HepG2 (cell line): Measurements from ENCODE around the gene HOXA11. TPM values are rescaled to one million over a fixed set of nuclear protein-coding genes. Genes with fewer than 3 reads are reported as not detected.

ENCODE experiments used
- BRCA1 ChIP-seq: sonication (generic); formaldehyde crosslinking; IDR thresholded peaks from 2 replicates; pipeline ENCODE4 v1.4.0; 2020; ENCODE audit warnings: missing genetic modification reagents
- CCDC6 ChIP-seq: sonication (generic); formaldehyde crosslinking; IDR thresholded peaks from 2 replicates; pipeline ENCODE4 v1.8.1; 2022; ENCODE audit warnings: mild to moderate bottlenecking, missing genetic modification reagents, moderate library complexity
- HMG20A ChIP-seq: IDR thresholded peaks from 2 replicates; pipeline ENCODE4 v1.6.1; 2016; ENCODE audit warnings: borderline replicate concordance
- KLF16 ChIP-seq, 2 experiments: sonication (generic) in 1 of 2; formaldehyde crosslinking in 1 of 2; IDR thresholded peaks; 2 replicates each; pipeline versions ENCODE4 v1.6.1 to v1.8.0; 2016 to 2023; ENCODE audit warnings: missing genetic modification reagents in 2 of 2, missing compliant biosample characterization in 1 of 2
- MIER2 ChIP-seq: IDR thresholded peaks from 2 replicates; pipeline ENCODE4 v1.6.1; 2016; ENCODE audit warnings: missing biosample characterization, missing genetic modification reagents
- PRPF4 ChIP-seq: fragments of 200-400 bp; formaldehyde crosslinking; IDR thresholded peaks from 2 replicates; pipeline ENCODE4 v1.6.1; 2016; ENCODE audit warnings: low read length, low read depth; ENCODE audit not compliant: poor library complexity, severe bottlenecking
- SP5 ChIP-seq: IDR thresholded peaks from 2 replicates; pipeline ENCODE4 v1.6.1; 2016; ENCODE audit warnings: low read depth, borderline replicate concordance
- SRSF9 ChIP-seq: fragments of 200-400 bp; formaldehyde crosslinking; IDR thresholded peaks from 2 replicates; pipeline ENCODE4 v1.6.1; 2018; ENCODE audit warnings: borderline replicate concordance, mild to moderate bottlenecking, low read depth, low read length; ENCODE audit not compliant: insufficient read depth, poor library complexity, severe bottlenecking
- XRCC5 ChIP-seq: fragments of 200-400 bp; formaldehyde crosslinking; optimal IDR thresholded peaks from 2 replicates; pipeline ENCODE3; 2017; ENCODE audit warnings: mild to moderate bottlenecking, low read length
- ZNF614 ChIP-seq: IDR thresholded peaks from 2 replicates; pipeline ENCODE4 v1.6.1; 2018; ENCODE audit warnings: missing biosample characterization, missing genetic modification reagents, inconsistent platforms, borderline replicate concordance
- ZNF678 ChIP-seq: sonication (generic); formaldehyde crosslinking; IDR thresholded peaks from 2 replicates; pipeline ENCODE4 v1.4.0; 2020; ENCODE audit warnings: mild to moderate bottlenecking, missing genetic modification reagents
- polyA plus RNA-seq, 8 experiments: library from polyadenylated mRNA; depleted of rRNA in 3 of 8; stranded (reverse) in 7 of 8; unstranded in 1 of 8; fragments of >200 nt; fragmentation: Illumina TruSeq in 4 of 8; extraction: Trizol in 4 of 8; gene quantifications; 2 replicates each; pipeline versions ENCODE4 v1.2.1 to v1.2.3, GENCODE V29; 2011 to 2016; ENCODE audit warnings: low read depth in 4 of 8, missing spikeins in 1 of 8, mixed read lengths in 1 of 8; ENCODE audit not compliant: insufficient read depth in 1 of 8
- total RNA-seq, 5 experiments: library from RNA; depleted of rRNA; stranded (reverse); fragments of >200 nt; fragmentation: Illumina TruSeq; extraction: Trizol; gene quantifications; 2 replicates each; pipeline ENCODE4 v1.2.3, GENCODE V29; 2016; ENCODE audit warnings: low read depth in 1 of 5
- TF ChIP-seq, protein P1 (sequence below): sonication (generic); formaldehyde crosslinking; IDR thresholded peaks from 2 replicates; pipeline ENCODE4 v1.4.0; 2020; ENCODE audit warnings: missing genetic modification reagents; ENCODE audit errors: not compliant biosample characterization
- TF ChIP-seq, protein P2 (sequence below): sonication (generic); formaldehyde crosslinking; IDR thresholded peaks from 2 replicates; pipeline ENCODE4 v1.9.0; 2021; ENCODE audit warnings: missing genetic modification reagents, mild to moderate bottlenecking, borderline replicate concordance
- TF ChIP-seq, protein P3 (sequence below): sonication (generic); formaldehyde crosslinking; IDR thresholded peaks from 2 replicates; pipeline ENCODE4 v1.8.0; 2023; ENCODE audit warnings: mild to moderate bottlenecking, missing genetic modification reagents
- TF ChIP-seq, protein P4 (sequence below): sonication (generic); formaldehyde crosslinking; IDR thresholded peaks from 2 replicates; pipeline ENCODE4 v1.9.0; 2021; ENCODE audit warnings: missing genetic modification reagents, borderline replicate concordance
- TF ChIP-seq, protein P5 (sequence below): sonication (generic); formaldehyde crosslinking; IDR thresholded peaks from 2 replicates; pipeline ENCODE4 v1.5.1; 2020; ENCODE audit warnings: missing genetic modification reagents, mild to moderate bottlenecking, borderline replicate concordance
- TF ChIP-seq, protein P6 (sequence below): sonication (generic); formaldehyde crosslinking; IDR thresholded peaks from 2 replicates; pipeline ENCODE4 v1.5.0; 2020; ENCODE audit warnings: mild to moderate bottlenecking, missing genetic modification reagents, moderate library complexity

Gene HOXA11
- total and polyA plus RNA-seq, 2 of the 13 experiments (the other 11 are each of a cell fraction or from before 2014, with no cell fraction given), result not detected

DNA sequence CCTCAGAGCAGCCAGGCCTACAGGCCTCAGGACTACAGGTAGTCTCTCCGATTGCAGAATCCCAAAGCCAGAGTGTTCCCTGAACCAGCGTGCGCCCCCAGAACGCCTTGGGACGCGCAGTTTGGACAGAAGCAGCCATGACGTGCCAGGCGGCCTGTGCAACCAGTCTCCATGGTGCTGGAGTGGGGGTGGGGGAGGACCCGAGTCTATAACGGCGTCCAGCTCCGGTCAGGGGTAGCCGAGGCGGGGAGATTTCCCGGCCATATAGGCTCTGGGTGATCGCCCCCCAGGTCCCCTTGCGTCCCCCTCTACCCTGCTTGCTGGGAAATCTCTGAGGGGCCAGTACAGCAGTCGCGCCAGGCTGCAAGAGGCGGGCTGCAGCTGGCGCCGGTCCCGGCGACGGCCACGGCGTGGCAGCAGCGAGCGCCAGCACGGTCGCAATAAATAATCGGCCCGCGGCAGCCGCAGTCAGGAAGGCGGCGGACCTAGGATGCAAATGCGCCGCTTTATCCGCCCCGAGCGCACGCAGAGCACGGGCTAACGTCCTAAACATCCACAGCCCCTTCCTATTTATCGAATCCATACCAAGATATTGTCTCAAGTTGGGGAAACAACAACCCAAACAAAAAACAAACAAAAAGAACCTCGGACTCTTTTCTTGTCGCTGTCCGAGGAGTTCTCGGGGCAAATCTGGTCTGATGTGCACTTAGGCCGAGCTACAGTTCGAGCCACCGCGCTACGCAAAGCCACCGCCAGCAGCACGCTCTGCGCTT is 34.3 kb downstream of the HOXA11 start (continued):
- TF ChIP-seq CCDC6 (no peak), SRSF9 (no peak), MIER2 (CRISPR knock-in tag) (0 out of 2 replicates have a peak, but pooled peaks have one; percentile 44), ZNF614 (CRISPR knock-in tag) (no peak), ZNF678 (CRISPR knock-in tag) (no peak), XRCC5 (peak; percentile 42), BRCA1 (no peak), KLF16 (CRISPR knock-in tag; IDR thresholded peaks at IDR 0.05) (no peak), HMG20A (CRISPR knock-in tag) (no peak), PRPF4 (no peak), SP5 (no peak)
- TF ChIP-seq, protein P1, sequence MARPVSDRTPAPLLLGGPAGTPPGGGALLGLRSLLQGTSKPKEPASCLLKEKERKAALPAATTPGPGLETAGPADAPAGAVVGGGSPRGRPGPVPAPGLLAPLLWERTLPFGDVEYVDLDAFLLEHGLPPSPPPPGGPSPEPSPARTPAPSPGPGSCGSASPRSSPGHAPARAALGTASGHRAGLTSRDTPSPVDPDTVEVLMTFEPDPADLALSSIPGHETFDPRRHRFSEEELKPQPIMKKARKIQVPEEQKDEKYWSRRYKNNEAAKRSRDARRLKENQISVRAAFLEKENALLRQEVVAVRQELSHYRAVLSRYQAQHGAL, result no peak
- TF ChIP-seq, protein P2, sequence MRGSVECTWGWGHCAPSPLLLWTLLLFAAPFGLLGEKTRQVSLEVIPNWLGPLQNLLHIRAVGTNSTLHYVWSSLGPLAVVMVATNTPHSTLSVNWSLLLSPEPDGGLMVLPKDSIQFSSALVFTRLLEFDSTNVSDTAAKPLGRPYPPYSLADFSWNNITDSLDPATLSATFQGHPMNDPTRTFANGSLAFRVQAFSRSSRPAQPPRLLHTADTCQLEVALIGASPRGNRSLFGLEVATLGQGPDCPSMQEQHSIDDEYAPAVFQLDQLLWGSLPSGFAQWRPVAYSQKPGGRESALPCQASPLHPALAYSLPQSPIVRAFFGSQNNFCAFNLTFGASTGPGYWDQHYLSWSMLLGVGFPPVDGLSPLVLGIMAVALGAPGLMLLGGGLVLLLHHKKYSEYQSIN, result no peak
- TF ChIP-seq, protein P3, sequence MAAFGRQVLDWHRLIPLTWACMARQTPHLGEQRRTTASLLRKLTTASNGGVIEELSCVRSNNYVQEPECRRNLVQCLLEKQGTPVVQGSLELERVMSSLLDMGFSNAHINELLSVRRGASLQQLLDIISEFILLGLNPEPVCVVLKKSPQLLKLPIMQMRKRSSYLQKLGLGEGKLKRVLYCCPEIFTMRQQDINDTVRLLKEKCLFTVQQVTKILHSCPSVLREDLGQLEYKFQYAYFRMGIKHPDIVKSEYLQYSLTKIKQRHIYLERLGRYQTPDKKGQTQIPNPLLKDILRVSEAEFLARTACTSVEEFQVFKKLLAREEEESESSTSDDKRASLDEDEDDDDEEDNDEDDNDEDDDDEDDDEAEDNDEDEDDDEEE (CRISPR knock-in tag), result peak; percentile 37; the same call in 1 of the 2 replicates
- TF ChIP-seq, protein P4, sequence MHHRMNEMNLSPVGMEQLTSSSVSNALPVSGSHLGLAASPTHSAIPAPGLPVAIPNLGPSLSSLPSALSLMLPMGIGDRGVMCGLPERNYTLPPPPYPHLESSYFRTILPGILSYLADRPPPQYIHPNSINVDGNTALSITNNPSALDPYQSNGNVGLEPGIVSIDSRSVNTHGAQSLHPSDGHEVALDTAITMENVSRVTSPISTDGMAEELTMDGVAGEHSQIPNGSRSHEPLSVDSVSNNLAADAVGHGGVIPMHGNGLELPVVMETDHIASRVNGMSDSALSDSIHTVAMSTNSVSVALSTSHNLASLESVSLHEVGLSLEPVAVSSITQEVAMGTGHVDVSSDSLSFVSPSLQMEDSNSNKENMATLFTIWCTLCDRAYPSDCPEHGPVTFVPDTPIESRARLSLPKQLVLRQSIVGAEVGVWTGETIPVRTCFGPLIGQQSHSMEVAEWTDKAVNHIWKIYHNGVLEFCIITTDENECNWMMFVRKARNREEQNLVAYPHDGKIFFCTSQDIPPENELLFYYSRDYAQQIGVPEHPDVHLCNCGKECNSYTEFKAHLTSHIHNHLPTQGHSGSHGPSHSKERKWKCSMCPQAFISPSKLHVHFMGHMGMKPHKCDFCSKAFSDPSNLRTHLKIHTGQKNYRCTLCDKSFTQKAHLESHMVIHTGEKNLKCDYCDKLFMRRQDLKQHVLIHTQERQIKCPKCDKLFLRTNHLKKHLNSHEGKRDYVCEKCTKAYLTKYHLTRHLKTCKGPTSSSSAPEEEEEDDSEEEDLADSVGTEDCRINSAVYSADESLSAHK (CRISPR knock-in tag), result no peak
- TF ChIP-seq, protein P5, sequence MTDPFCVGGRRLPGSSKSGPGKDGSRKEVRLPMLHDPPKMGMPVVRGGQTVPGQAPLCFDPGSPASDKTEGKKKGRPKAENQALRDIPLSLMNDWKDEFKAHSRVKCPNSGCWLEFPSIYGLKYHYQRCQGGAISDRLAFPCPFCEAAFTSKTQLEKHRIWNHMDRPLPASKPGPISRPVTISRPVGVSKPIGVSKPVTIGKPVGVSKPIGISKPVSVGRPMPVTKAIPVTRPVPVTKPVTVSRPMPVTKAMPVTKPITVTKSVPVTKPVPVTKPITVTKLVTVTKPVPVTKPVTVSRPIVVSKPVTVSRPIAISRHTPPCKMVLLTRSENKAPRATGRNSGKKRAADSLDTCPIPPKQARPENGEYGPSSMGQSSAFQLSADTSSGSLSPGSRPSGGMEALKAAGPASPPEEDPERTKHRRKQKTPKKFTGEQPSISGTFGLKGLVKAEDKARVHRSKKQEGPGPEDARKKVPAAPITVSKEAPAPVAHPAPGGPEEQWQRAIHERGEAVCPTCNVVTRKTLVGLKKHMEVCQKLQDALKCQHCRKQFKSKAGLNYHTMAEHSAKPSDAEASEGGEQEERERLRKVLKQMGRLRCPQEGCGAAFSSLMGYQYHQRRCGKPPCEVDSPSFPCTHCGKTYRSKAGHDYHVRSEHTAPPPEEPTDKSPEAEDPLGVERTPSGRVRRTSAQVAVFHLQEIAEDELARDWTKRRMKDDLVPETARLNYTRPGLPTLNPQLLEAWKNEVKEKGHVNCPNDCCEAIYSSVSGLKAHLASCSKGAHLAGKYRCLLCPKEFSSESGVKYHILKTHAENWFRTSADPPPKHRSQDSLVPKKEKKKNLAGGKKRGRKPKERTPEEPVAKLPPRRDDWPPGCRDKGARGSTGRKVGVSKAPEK, result 0 out of 2 replicates have a peak, but pooled peaks have one; percentile 9
- TF ChIP-seq, protein P6, sequence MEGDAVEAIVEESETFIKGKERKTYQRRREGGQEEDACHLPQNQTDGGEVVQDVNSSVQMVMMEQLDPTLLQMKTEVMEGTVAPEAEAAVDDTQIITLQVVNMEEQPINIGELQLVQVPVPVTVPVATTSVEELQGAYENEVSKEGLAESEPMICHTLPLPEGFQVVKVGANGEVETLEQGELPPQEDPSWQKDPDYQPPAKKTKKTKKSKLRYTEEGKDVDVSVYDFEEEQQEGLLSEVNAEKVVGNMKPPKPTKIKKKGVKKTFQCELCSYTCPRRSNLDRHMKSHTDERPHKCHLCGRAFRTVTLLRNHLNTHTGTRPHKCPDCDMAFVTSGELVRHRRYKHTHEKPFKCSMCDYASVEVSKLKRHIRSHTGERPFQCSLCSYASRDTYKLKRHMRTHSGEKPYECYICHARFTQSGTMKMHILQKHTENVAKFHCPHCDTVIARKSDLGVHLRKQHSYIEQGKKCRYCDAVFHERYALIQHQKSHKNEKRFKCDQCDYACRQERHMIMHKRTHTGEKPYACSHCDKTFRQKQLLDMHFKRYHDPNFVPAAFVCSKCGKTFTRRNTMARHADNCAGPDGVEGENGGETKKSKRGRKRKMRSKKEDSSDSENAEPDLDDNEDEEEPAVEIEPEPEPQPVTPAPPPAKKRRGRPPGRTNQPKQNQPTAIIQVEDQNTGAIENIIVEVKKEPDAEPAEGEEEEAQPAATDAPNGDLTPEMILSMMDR (CRISPR knock-in tag), result peak; percentile 90
